ENCODE results near the gene ALAD.

DNA sequence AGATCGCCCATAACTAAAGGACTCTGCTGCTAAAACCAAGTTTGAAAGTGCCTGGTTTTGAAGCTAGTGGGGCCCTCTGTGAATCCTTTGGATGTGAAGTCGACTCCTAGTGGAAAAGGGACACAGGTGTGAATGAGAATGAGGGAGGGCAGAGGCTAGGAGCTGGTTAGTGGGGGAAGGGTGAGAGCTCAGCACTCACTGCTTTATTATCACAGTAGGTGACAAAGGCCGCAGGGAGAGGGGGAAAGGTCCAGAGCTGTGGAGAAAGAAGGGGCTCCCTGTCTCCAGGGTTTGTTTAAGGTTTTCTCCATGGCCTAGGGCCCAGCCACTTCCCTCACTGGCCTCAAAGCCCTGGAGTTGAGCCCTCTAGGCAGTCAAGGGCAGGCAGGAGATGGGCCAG, 27.8 kb downstream of the ALAD start:
- TF ChIP-seq, protein P1, sequence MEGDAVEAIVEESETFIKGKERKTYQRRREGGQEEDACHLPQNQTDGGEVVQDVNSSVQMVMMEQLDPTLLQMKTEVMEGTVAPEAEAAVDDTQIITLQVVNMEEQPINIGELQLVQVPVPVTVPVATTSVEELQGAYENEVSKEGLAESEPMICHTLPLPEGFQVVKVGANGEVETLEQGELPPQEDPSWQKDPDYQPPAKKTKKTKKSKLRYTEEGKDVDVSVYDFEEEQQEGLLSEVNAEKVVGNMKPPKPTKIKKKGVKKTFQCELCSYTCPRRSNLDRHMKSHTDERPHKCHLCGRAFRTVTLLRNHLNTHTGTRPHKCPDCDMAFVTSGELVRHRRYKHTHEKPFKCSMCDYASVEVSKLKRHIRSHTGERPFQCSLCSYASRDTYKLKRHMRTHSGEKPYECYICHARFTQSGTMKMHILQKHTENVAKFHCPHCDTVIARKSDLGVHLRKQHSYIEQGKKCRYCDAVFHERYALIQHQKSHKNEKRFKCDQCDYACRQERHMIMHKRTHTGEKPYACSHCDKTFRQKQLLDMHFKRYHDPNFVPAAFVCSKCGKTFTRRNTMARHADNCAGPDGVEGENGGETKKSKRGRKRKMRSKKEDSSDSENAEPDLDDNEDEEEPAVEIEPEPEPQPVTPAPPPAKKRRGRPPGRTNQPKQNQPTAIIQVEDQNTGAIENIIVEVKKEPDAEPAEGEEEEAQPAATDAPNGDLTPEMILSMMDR (IDR thresholded peaks at IDR 0.05 in 4 of 5, conservative IDR thresholded peaks at IDR 0.05 in 1 of 5), result no peak
- TF ChIP-seq POLR2A (IDR thresholded peaks at IDR 0.05), result no peak

Measured in gastrocnemius medialis (tissue), 4 donors.